Muscle layer of colon (tissue), 2 donors: ENCODE measurements around the gene CCDC78.

Source experiments
- H3K27ac ChIP-seq: one replicate; pipeline ENCODE4 v1.7.0; 2013; ENCODE audit warnings: low read depth, mild to moderate bottlenecking, low read length, moderate library complexity
- H3K27me3 ChIP-seq, 2 donors: one replicate each; pipeline ENCODE4 v1.7.0; 2013; ENCODE audit warnings: low read length in 2 of 2, mild to moderate bottlenecking in 2 of 2; ENCODE audit not compliant: insufficient read depth in 2 of 2, control insufficient read depth in 1 of 2
- H3K36me3 ChIP-seq: one replicate; pipeline ENCODE4 v1.7.0; 2013; ENCODE audit warnings: mild to moderate bottlenecking, low read length; ENCODE audit not compliant: insufficient read depth
- H3K4me1 ChIP-seq: one replicate; pipeline ENCODE4 v1.7.0; 2013; ENCODE audit warnings: mild to moderate bottlenecking, low read length; ENCODE audit not compliant: insufficient read depth
- H3K4me3 ChIP-seq, 2 donors: one replicate each; pipeline ENCODE4 v1.7.0; 2013; ENCODE audit warnings: low read length in 2 of 2, low read depth in 1 of 2, mild to moderate bottlenecking in 1 of 2, moderate library complexity in 1 of 2
- H3K9ac ChIP-seq: one replicate; pipeline ENCODE4 v1.7.0; 2013; ENCODE audit warnings: low read length
- H3K9me3 ChIP-seq: one replicate; pipeline ENCODE4 v1.7.0; 2013; ENCODE audit warnings: mild to moderate bottlenecking, low read length
- donor health status: abdominal sarcoma.
- donor health status: Adenocarcinoma of cecum.

The CCDC78 gene

DNA sequence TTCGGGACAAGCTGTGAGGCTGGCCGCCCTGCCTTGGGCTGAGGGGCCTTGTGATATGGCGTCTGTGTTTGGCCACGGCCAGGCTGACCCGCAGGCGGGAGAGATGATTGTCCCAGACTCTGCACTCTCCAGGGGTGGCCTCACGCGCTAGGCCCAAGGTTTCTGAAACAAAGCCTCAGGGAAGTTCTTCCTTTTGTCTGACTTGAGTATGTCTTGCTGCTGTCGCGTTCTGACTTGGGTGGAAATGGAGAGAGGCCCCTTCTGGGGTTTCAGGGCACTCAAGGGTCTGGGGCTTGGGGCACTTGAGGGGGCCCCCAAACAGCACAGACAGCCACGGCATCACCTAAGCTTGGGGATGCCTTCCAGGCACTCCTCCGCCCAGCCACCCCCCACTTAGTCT, 15.2 kb downstream of the CCDC78 start:
- H3K4me3 ChIP-seq: no peak overlapping the region
- peaks cover 9% of the 10 kb centered on the region for H3K4me1 ChIP-seq
- no peak overlapping the region for H3K27ac ChIP-seq
- H3K9ac ChIP-seq: no peak overlapping the region
- H3K36me3 ChIP-seq: no peaks in the 10 kb centered on the region
- no peaks in the 10 kb centered on the region for H3K9me3 ChIP-seq
- H3K27me3 ChIP-seq: peaks cover 45 to 65% of the 10 kb centered on the region in 2 donors

DNA sequence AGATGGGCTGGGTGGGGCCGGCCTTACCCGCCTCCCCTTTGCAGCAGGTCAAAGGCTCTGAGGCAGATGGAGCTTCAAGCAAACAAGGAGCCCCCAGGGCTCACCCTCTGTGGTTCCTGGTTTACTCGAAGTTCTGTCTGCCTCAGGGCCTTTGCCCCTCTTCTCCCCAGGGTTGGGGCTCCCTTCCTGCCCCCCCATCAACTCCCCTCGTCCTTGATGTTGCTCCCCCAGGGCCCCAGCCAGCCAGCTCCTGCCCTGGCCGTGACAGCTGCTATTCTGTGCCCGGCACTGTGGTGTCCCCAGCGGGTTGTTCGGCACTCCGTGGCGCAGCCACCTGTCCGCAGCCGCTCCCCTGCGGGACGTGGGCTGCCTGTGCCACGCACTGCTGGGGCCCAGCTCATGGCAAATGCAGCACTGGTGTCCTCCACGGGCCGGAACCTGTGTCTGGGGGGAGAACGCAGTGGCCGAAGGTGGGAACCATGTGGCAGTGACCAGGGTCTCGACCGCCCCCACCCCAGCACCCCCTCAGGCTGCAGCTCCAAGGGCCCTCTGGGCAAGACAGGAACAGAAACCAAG, 15.7 kb downstream of the CCDC78 start:
- peaks cover 4% of the 10 kb centered on the region for H3K4me1 ChIP-seq
- no peaks in the 10 kb centered on the region for H3K9me3 ChIP-seq
- H3K27ac ChIP-seq: no peak overlapping the region
- H3K27me3 ChIP-seq: peaks cover 45 to 63% of the 10 kb centered on the region in 2 donors
- no peak overlapping the region for H3K4me3 ChIP-seq
- H3K9ac ChIP-seq: no peak overlapping the region
- H3K36me3 ChIP-seq: no peaks in the 10 kb centered on the region

DNA sequence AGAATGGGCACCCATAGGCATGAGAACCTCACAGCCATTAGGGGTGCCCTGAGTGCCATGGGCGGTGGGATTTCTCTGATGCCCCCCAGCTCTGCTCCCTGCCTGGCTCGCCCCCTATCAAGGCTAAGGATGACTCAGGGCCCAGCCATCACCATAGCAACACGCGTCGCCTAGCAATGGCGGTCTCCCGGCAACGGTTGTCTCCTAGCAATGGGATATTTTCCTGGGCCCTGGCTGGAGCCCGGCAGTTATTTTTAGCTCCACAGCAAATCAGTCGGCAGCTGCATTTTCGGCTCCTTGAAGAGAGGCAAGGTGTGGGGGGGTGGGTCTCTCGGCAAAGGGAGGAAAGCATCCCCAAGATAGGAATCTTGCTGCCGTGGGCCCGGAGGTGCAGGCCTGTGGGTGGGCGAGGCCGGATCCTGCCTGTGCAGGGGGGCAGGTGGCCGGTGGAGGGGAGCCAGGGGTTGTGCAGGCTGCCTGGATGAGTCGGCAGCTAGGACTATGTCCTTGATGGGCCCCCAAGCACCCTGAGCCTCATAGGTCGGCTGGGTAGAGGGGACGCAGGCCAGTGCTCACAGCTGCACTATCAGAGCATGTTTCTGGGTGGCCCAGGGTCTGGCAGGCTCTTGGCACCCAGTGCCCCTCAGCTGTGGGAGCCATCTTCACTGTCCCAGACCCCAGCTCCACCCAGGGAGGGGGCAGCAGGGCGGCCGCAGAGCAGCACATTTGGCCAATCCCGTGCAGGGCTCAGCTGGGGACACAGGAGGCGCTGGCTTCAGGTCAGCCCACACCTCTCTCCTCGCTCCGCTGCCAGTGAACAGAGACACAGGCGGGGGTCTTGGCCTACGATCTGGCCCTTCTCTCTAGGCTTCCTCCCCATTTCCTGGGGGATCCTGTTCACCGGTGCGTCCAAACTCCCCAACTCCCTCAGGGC, 16.4 kb downstream of the CCDC78 start:
- Histone ChIP-seq H3K27me3 (peaks cover 45 to 66% of the 10 kb centered on the region in 2 donors), H3K27ac (no peak overlapping the region)

DNA sequence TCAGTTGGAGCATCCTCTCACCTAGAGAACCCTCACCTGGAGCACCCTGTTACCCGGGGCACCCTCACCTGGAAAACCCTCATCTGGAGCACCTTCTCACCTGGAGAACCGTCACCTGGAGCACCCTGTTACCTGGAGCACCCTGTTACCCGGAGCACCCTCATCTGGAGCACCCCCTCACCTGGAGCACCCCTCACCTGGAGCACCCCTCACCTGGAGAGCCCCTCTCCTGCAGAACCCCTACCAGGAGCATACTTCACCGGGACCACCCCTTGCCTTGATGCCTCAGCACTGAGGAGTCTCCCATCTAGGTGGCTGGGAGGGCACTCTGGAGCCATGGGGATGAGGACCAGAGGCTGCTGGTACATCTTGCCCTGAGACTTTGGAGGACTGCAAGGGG, 17.3 kb downstream of the CCDC78 start:
- Histone ChIP-seq H3K9me3 (no peaks in the 10 kb centered on the region), H3K36me3 (no peaks in the 10 kb centered on the region), H3K27me3 (peaks cover 50 to 69% of the 10 kb centered on the region in 2 donors), H3K9ac (no peak overlapping the region), H3K4me3 (no peak overlapping the region), H3K4me1 (no peaks in the 10 kb centered on the region), H3K27ac (no peak overlapping the region)

More for the DNA sequence above, 16.4 kb downstream of the CCDC78 start:
- Histone ChIP-seq H3K9me3 (no peaks in the 10 kb centered on the region), H3K9ac (no peak overlapping the region), H3K4me1 (peaks cover 3% of the 10 kb centered on the region), H3K36me3 (no peaks in the 10 kb centered on the region), H3K4me3 (no peak overlapping the region)

DNA sequence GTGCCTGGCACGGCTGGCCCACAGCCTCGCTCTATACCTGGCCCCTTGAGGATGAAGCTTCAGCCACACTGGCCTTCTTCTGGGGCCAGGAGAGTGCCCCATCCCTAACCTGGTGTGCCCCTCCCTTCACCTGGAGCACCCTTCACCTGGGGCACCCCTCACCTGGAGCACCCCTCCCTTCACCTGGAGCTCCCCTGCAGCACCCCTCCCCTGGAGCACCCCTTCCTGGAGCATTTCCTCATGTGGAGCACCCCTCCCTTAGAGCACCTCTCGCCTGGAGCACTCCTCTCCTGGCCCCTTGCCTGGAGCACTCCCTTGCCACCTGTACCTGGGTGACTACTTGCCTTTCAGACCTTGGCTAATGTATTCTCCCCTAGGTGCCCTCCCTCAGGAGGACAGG, 18.2 kb downstream of the CCDC78 start:
- Histone ChIP-seq H3K4me1 (no peaks in the 10 kb centered on the region), H3K9ac (no peak overlapping the region), H3K4me3 (no peak overlapping the region), H3K9me3 (no peaks in the 10 kb centered on the region), H3K36me3 (no peaks in the 10 kb centered on the region), H3K27ac (no peak overlapping the region), H3K27me3 (peaks cover 57 to 79% of the 10 kb centered on the region in 2 donors)

DNA sequence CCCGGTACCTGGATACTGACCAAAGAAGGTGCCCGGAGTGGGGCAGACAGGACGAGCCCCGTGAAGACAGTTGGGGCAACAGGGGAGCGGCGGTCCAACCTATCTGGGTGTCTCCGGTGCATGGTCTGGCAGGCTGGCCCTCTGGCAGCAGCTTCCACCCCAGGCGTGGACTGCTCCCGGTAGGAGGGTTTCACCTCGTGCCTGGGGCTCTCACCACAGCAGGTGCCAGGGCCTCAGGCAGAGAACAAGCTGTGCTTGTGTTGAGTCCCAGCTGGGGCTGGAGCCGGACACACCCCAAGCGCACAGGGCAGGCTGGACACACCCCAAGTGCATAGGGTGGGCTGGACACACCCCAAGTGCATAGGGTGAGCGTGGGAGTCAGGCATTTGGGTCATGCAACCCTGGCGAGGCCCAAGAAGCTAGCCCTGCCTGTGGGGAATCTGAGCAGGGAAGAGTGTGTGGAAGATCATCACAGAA, 19.1 kb downstream of the CCDC78 start:
- H3K27me3 ChIP-seq: peaks cover 59 to 88% of the 10 kb centered on the region in 2 donors
- H3K9ac ChIP-seq: no peak overlapping the region
- H3K9me3 ChIP-seq: no peaks in the 10 kb centered on the region
- no peak overlapping the region for H3K27ac ChIP-seq
- H3K36me3 ChIP-seq: no peaks in the 10 kb centered on the region
- H3K4me1 ChIP-seq: no peaks in the 10 kb centered on the region
- H3K4me3 ChIP-seq: no peak overlapping the region

DNA sequence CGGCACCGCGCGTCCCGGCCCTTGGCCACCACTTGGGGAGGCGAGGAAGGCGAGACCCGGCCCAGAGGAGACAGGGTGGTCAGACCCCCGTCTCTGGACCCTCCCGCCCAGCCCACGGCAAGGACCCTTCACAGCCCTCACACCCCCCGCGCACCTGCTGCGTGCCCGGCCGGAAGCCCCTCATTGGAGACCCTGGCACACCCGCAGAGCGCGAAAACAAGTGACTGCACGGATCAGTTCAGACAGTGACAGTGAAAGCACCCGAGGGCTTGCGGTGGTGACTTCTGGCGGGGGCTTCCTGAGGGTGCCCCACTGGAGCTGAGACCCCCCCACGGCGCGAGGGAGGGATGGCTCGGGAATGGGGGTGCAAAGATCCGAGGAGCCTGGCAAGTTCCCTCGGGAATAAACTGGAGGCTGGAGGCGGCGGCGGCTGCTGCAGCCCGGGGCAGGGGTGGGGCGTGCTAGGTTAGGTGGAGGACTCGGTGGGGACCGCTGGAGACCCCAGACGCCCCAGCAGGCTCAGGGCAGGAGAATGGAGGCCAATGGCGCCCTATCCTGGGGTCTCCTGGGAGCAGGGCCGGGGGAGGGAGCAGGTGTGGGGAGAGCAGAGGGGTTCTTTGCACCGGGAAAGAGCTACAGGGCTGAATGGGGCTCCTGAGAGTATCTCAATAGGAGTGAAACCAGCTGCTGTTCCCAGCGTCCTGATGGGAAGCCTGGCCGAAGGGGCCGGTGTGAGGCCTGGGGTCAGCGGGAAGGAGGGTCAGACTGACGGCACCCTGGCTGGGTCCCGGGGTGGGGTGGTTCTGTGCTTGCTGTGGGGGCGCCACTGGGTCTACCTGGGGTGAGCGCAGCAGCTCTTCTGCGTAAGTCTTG, 19.8 kb downstream of the CCDC78 start:
- Histone ChIP-seq H3K4me1 (no peaks in the 10 kb centered on the region), H3K9ac (no peak overlapping the region), H3K27ac (no peak overlapping the region), H3K9me3 (no peaks in the 10 kb centered on the region), H3K36me3 (no peaks in the 10 kb centered on the region), H3K4me3 (no peak overlapping the region), H3K27me3 (peaks cover 57 to 92% of the 10 kb centered on the region in 2 donors)

DNA sequence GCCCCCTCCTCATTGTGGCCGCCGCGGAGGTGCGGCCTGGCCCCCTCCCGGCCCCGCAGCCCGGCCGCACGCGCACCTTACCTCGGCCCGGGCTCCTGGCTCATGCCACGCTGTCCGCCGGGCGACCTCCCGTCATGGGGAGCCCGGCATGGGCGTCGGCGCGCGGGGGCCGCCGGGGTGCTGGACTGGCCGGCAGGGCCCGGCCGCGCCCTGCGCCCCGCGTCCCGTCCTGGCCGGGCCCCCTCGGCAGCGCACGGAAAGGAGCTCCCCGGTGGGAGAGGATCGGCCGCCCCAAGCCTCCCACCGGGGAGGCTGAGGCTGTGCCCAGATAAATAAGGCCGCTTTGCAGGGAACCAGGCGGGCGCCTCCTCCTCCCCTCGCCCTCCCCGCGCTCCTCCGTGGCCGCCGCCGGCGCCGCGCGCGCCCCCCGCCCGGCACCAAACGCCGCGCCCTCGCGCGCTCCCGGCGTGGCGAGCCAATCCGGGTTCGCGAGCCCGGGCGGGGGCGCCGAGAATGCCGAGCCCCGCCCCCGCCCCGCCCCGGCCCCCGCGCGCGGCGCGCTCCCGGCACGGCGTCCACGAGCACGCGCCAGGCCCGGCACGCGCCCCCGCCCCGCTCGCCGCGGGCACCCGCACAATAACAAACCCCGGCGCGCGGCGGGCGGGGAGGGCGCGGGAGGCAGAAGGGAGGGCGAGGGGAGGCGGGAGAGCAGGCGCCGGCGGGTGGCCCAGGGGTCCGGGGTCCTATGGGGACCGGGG, 20.6 kb downstream of the CCDC78 start, which contains the start of gene FBXL16:
TSS of gene FBXL16 (minus strand) at position 371 of the 758 bp plus-strand sequence. CDS start 8,396 bp downstream, outside the sequence.
- Histone ChIP-seq H3K4me1 (no peaks in the 10 kb centered on the region), H3K27ac (no peak within 1 kb of the TSS), H3K36me3 (no peaks in the 10 kb centered on the region), H3K4me3 (no peak within 1 kb of the TSS), H3K9ac (no peak within 1 kb of the TSS), H3K9me3 (no peaks in the 10 kb centered on the region), H3K27me3 (peaks cover 50 to 91% of the 10 kb centered on the region in 2 donors)

DNA sequence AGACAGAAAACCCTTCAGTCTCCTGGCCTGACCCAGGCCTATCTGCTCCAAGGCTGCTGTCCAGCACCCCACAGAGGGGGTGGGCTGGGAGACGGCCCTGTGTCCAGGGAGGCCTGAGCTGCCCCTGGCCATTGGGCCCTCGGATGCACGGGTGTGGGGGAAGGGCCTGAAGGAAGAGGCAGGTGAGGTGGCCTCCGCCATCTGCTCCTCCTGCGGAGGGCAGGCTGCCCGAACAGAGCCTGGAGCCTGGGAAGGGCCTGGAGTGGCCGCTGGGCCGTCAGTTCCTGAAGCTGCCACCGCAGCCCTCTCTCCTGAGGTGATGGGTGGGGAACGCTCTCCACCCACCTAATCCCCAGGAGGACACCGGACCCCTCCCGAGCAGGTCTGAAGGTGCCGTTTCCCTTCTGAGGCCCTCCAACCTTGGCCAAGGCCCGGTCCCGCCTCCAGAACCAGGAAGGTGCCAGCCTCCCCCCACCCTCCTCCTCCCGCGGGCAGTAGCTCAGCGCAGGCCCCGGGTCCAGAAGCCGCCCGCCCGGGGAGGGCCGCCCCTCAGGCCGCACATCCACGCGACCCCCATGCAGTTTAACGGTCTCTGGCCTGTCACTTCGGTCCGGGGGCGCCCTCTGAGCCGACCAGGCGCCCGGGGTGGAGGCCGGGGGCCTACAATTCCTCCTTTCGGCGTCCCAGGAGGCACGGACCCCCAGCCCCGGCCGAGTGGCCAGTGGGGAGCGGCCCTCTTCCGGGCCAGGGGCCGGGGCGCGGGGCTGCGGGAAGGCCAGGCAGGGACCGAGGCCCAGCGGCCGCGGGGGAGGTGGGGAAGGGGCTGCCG, 21.5 kb downstream of the CCDC78 start:
- Histone ChIP-seq H3K27ac (no peak overlapping the region), H3K4me3 (no peak overlapping the region), H3K9me3 (no peaks in the 10 kb centered on the region), H3K27me3 (peaks cover 41 to 91% of the 10 kb centered on the region in 2 donors), H3K36me3 (no peaks in the 10 kb centered on the region), H3K9ac (no peak overlapping the region), H3K4me1 (no peaks in the 10 kb centered on the region)

DNA sequence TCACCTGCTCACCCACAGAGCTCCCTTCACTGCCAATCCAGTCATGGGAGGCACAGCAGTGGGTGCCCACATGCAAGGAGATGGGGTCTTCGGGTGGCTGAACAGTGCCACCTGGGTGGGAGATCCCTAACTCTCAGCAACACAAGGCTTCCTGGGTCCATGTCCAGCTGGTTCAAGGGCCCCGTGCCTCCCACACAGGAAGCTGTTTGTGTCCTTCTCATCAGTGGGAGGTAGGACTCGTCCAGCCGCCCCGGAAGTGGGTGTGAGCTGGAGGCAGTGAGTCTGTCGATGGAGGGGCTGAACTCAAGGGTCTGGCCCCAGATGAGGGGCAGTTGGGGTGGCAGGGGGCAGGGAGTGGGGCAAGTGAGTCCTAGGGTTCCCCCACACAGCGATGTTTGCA, 22.2 kb downstream of the CCDC78 start:
- Histone ChIP-seq H3K4me3 (no peak overlapping the region), H3K9me3 (no peaks in the 10 kb centered on the region), H3K36me3 (no peaks in the 10 kb centered on the region), H3K27ac (no peak overlapping the region), H3K9ac (no peak overlapping the region), H3K27me3 (peaks cover 34 to 91% of the 10 kb centered on the region in 2 donors), H3K4me1 (no peaks in the 10 kb centered on the region)
